Fibroblast of villous mesenchyme (primary cell): ENCODE data around the gene PIK3IP1. TPM values are rescaled to one million over a fixed set of nuclear protein-coding genes. Genes with fewer than 3 reads are reported as not detected.

Experiments
- DNase-seq: peaks from one replicate; pipeline ENCODE4 v3.0.0-alpha.2; 2010; ENCODE audit warnings: low read depth
- H3K4me3 ChIP-seq: 2 replicates; pipeline ENCODE4 v1.5.1; 2011; ENCODE audit warnings: low read depth, mild to moderate bottlenecking, low read length
- CTCF ChIP-seq: IDR thresholded peaks from 2 replicates; pipeline ENCODE4 v1.5.1; 2012; ENCODE audit warnings: low read depth, mild to moderate bottlenecking, low read length; ENCODE audit not compliant: insufficient read depth
- total RNA-seq: library from RNA; depleted of rRNA; stranded (reverse); fragments of >200 nt; gene quantifications from 2 replicates; pipeline ENCODE4 v1.2.3, GENCODE V29; 2012

The PIK3IP1 gene
- total RNA-seq, 1 donor: 11.2 TPM

- DNase-seq: no peak
- TF ChIP-seq CTCF: no peak
- no peak overlapping the region for H3K4me3 ChIP-seq
These were observed 13.5 kb downstream of the PIK3IP1 start for GRCh38 chr22:31278626-31279326.

- DNase-seq: no peak
- H3K4me3 ChIP-seq: no peak overlapping the region
- TF ChIP-seq CTCF: no peak
These were observed 14.1 kb downstream of the PIK3IP1 start for GRCh38 chr22:31278151-31278621.

- no peak for TF ChIP-seq CTCF
- no peak for DNase-seq
- no peak overlapping the region for H3K4me3 ChIP-seq
These were observed 14.5 kb downstream of the PIK3IP1 start for GRCh38 chr22:31277741-31278140.

GRCh38 chr22:31276426-31277167, 15.7 kb downstream of the PIK3IP1 start:
- TF ChIP-seq CTCF: no peak
- no peak for DNase-seq
- no peak overlapping the region for H3K4me3 ChIP-seq

DNA sequence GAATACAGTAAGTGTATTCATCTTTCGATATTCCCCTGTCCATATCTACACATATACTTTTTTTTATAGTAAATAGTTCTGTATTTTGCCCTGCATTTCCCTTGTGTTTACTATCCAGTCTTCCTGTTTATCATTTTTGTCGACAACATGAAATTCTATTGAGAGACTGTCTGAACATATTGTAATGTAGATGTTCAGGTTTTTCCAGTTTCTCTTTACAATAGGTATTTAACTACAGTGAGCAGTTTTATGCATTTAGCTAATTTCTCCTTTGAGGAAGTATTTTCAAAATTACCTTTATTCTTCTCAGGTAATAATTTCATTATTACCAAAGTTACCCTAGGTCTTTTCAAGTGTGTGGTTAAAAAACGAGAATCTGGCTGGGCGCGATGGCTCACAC, 16.7 kb downstream of the PIK3IP1 start:
- no peak overlapping the region for H3K4me3 ChIP-seq

GRCh38 chr22:31275018-31275417, 17.3 kb downstream of the PIK3IP1 start:
- no peak for DNase-seq
- no peak overlapping the region for H3K4me3 ChIP-seq
- no peak for TF ChIP-seq CTCF

More for the DNA sequence above, 16.7 kb downstream of the PIK3IP1 start:
- no peak for DNase-seq
- TF ChIP-seq CTCF: no peak
